Measurements from ENCODE around the gene ATXN1. TPM values are rescaled to one million over a fixed set of nuclear protein-coding genes. Genes with fewer than 3 reads are reported as not detected.

The ATXN1 gene
- total and polyA plus RNA-seq, 2 of the 13 experiments (the other 11 are each of a cell fraction or from before 2014, with no cell fraction given) = 20.7 to 39.5 TPM

- 98% methylated on average over 7 of the region's 7 CpGs for WGBS (ENCODE audit: low lambda C conversion rate)
- FAIRE-seq = no peak
- TF ChIP-seq ZNF816 (CRISPR knock-in tag; IDR thresholded peaks at IDR 0.05; ENCODE audit: borderline replicate concordance) = no peak
- TF ChIP-seq, protein P1, sequence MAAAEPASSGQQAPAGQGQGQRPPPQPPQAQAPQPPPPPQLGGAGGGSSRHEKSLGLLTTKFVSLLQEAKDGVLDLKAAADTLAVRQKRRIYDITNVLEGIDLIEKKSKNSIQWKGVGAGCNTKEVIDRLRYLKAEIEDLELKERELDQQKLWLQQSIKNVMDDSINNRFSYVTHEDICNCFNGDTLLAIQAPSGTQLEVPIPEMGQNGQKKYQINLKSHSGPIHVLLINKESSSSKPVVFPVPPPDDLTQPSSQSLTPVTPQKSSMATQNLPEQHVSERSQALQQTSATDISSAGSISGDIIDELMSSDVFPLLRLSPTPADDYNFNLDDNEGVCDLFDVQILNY (CRISPR knock-in tag; conservative IDR thresholded peaks at IDR 0.05) = no peak
- TF ChIP-seq, protein P2, sequence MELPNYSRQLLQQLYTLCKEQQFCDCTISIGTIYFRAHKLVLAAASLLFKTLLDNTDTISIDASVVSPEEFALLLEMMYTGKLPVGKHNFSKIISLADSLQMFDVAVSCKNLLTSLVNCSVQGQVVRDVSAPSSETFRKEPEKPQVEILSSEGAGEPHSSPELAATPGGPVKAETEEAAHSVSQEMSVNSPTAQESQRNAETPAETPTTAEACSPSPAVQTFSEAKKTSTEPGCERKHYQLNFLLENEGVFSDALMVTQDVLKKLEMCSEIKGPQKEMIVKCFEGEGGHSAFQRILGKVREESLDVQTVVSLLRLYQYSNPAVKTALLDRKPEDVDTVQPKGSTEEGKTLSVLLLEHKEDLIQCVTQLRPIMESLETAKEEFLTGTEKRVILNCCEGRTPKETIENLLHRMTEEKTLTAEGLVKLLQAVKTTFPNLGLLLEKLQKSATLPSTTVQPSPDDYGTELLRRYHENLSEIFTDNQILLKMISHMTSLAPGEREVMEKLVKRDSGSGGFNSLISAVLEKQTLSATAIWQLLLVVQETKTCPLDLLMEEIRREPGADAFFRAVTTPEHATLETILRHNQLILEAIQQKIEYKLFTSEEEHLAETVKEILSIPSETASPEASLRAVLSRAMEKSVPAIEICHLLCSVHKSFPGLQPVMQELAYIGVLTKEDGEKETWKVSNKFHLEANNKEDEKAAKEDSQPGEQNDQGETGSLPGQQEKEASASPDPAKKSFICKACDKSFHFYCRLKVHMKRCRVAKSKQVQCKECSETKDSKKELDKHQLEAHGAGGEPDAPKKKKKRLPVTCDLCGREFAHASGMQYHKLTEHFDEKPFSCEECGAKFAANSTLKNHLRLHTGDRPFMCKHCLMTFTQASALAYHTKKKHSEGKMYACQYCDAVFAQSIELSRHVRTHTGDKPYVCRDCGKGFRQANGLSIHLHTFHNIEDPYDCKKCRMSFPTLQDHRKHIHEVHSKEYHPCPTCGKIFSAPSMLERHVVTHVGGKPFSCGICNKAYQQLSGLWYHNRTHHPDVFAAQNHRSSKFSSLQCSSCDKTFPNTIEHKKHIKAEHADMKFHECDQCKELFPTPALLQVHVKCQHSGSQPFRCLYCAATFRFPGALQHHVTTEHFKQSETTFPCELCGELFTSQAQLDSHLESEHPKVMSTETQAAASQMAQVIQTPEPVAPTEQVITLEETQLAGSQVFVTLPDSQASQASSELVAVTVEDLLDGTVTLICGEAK (IDR thresholded peaks at IDR 0.05) = no peak
- TF ChIP-seq, protein P2 (CRISPR knock-in tag; IDR thresholded peaks at IDR 0.05) = no peak
- TF ChIP-seq KDM1A (CRISPR knock-in tag; IDR thresholded peaks at IDR 0.05) = no peak
- no peak for TF ChIP-seq PAX8 (CRISPR knock-in tag; IDR thresholded peaks at IDR 0.05; ENCODE audit: borderline replicate concordance)
- no peak for TF ChIP-seq IKZF4 (CRISPR knock-in tag; IDR thresholded peaks at IDR 0.05; ENCODE audit: borderline replicate concordance, low read depth, not compliant biosample characterization)
- TF ChIP-seq KDM3A (CRISPR knock-in tag; IDR thresholded peaks at IDR 0.05; ENCODE audit: low read depth) = no peak
- TF ChIP-seq GLMP (CRISPR knock-in tag; IDR thresholded peaks at IDR 0.05; ENCODE audit: borderline replicate concordance) = no peak
These were observed 310.4 kb downstream of the ATXN1 start for GRCh38 chr6:16450821-16451220.

More at GRCh38 chr6:16450821-16451220, 310.4 kb downstream of the ATXN1 start:
- no peaks in the 10 kb centered on the region for H3K36me3 ChIP-seq (replicated peaks in 1 of 2; ENCODE audit: control insufficient read depth in 1 of 2, insufficient read depth in 2 of 2, low read length in 2 of 2)
- no peak overlapping the region for H3K4me2 ChIP-seq (ENCODE audit: low read depth, low read length)
- CTCF ChIA-PET (ENCODE audit: low intra/inter-chr PET ratio, low total read pairs) = no interaction called here
- intact Hi-C loops (cut with micrococcal nuclease; ENCODE audit: unreplicated experiment) (no loop called here), in situ Hi-C loops (cut with HindIII; ENCODE audit: extremely low pct_ligation_motif_present, low pct_unique_long_range_greater_than_20kb) (no loop called here)
- ATAC-seq (no peak), DNase-seq (ENCODE audit: low spot score) (no peak)
- no TSS peak for BruUV-seq (replicated peaks)
- H2AFZ ChIP-seq (ENCODE audit: low read length) = no peak overlapping the region
- no peaks in the 10 kb centered on the region for H3K79me2 ChIP-seq (ENCODE audit: insufficient read depth, low read length)
- peaks cover 17% of the 10 kb centered on the region for H3K4me1 ChIP-seq (ENCODE audit: insufficient read depth, low read length)
- no peaks in the 10 kb centered on the region for H3K9me3 ChIP-seq (ENCODE audit: low read length)
- H3K27ac ChIP-seq (ENCODE audit: extremely low read length, insufficient read depth, low read length) = no peak overlapping the region
- H3K27me3 ChIP-seq (ENCODE audit: control insufficient read depth in 1 of 2, insufficient read depth in 2 of 2, low read length in 2 of 2) = no peaks in the 10 kb centered on the region
- peaks cover 4% of the 10 kb centered on the region; the same call in 1 of the 2 replicates for H4K20me1 ChIP-seq (ENCODE audit: insufficient read depth, low read length)
- H3K4me3 ChIP-seq (replicated peaks in 1 of 3; ENCODE audit: insufficient read depth in 1 of 3, low read depth in 2 of 3, low read length in 3 of 3) = no peak overlapping the region
- no peak overlapping the region for H3K9ac ChIP-seq (ENCODE audit: insufficient read depth, low read depth, low read length)
- POLR2A ChIA-PET = no interaction called here
